Measurements from ENCODE around the gene DEPDC1B.

- no peak for TF ChIP-seq CTCF (conservative IDR thresholded peaks at IDR 0.05; ENCODE audit: low read depth, low read length)
- TF ChIP-seq POLR2A (IDR thresholded peaks at IDR 0.05; ENCODE audit: low read depth, low read length) = no peak
- TF ChIP-seq MAFK (IDR thresholded peaks at IDR 0.05; ENCODE audit: low read depth, low read length) = no peak
- no peak for TF ChIP-seq CEBPB (IDR thresholded peaks at IDR 0.05; ENCODE audit: low read depth, low read length)
- TF ChIP-seq RAD21 (IDR thresholded peaks at IDR 0.05; ENCODE audit: low read length) = no peak
Measured at GRCh38 chr5:60685700-60686099, 14.3 kb downstream of the DEPDC1B start.

Measured in IMR-90 (cell line).